Umbilical cord (tissue), 2 donors: Measurements from ENCODE around the gene NUB1. TPM values are rescaled to one million over a fixed set of nuclear protein-coding genes. Genes with fewer than 3 reads are reported as not detected.
A peak's percentile ranks its signal among the peaks of the same experiment; 100 is the strongest.

ENCODE experiments used
- DNase-seq: peaks from one replicate; pipeline ENCODE4 v3.0.0-alpha.2; 2015; ENCODE audit warnings: low spot score
- total RNA-seq: library from RNA; depleted of rRNA; stranded (reverse); fragments of >200 nt; gene quantifications from one replicate; pipeline ENCODE4 v1.2.3, GENCODE V29; 2014; ENCODE audit warnings: low replicate concordance; ENCODE audit not compliant: insufficient read depth

NUB1 gene
- total RNA-seq, 1 donor from 2014 or later: 56.8 TPM

- no peak for DNase-seq
These were observed 47.6 kb downstream of the NUB1 start for GRCh38 chr7:151389096-151389767.

- no peak for DNase-seq
These were observed 48.4 kb downstream of the NUB1 start for GRCh38 chr7:151389768-151390597.

GRCh38 chr7:151390598-151391357 is 49.2 kb downstream of the NUB1 start:
- DNase-seq: no peak

GRCh38 chr7:151391358-151391730 is 49.7 kb downstream of the NUB1 start:
- no peak for DNase-seq

GRCh38 chr7:151392002-151392401 is 50.4 kb downstream of the NUB1 start:
- DNase-seq: no peak

GRCh38 chr7:151392426-151392825 is 50.8 kb downstream of the NUB1 start:
- DNase-seq: no peak

GRCh38 chr7:151393031-151393977 is 51.7 kb downstream of the NUB1 start:
- peak; percentile 50 for DNase-seq

- no peak for DNase-seq
These were observed 52.7 kb downstream of the NUB1 start for GRCh38 chr7:151394076-151395035.

GRCh38 chr7:151395036-151395367 is 53.4 kb downstream of the NUB1 start:
- DNase-seq: no peak

GRCh38 chr7:151396328-151396970 is 54.8 kb downstream of the NUB1 start:
- no peak for DNase-seq

- no peak for DNase-seq
These were observed 55.4 kb downstream of the NUB1 start for GRCh38 chr7:151397026-151397425.

GRCh38 chr7:151398446-151399304 is 57.1 kb downstream of the NUB1 start:
- DNase-seq: no peak

GRCh38 chr7:151399305-151399601 is 57.6 kb downstream of the NUB1 start:
- DNase-seq: no peak

GRCh38 chr7:151399906-151400305 is 58.3 kb downstream of the NUB1 start:
- DNase-seq: no peak

GRCh38 chr7:151400626-151401315 is 59.2 kb downstream of the NUB1 start:
- no peak for DNase-seq

- no peak for DNase-seq
These were observed 60.6 kb downstream of the NUB1 start for GRCh38 chr7:151402029-151402835.

- DNase-seq: peak; percentile 40
These were observed 62.2 kb downstream of the NUB1 start for GRCh38 chr7:151403764-151404163.
